GM18907 (cell line): ENCODE measurements around the gene TYRO3.
A peak's percentile ranks its signal among the peaks of the same experiment; 100 is the strongest.

Source experiments
- ATAC-seq: cut with Tn5 transposase; IDR thresholded peaks from one replicate; pipeline ENCODE4 v1.9.1; 2021; ENCODE audit warnings: mild to moderate bottlenecking, moderate library complexity; ENCODE audit not compliant: unreplicated experiment

The TYRO3 gene

GRCh38 chr15:41599061-41599460, 40.0 kb downstream of the TYRO3 start:
- no peak for ATAC-seq

GRCh38 chr15:41603411-41603935, 44.5 kb downstream of the TYRO3 start:
- no peak for ATAC-seq

GRCh38 chr15:41603941-41604911, 45.2 kb downstream of the TYRO3 start:
- no peak for ATAC-seq

- ATAC-seq, result no peak
Observed at GRCh38 chr15:41605566-41605965, 46.6 kb downstream of the TYRO3 start.

- ATAC-seq, result no peak
Observed at GRCh38 chr15:41606997-41607396, 48.0 kb downstream of the TYRO3 start.

GRCh38 chr15:41609123-41609522, 50.1 kb downstream of the TYRO3 start:
- no peak for ATAC-seq

GRCh38 chr15:41610048-41610447, 51.0 kb downstream of the TYRO3 start:
- no peak for ATAC-seq

- no peak for ATAC-seq
Observed at GRCh38 chr15:41620536-41621199, 61.7 kb downstream of the TYRO3 start.

- peak; percentile 76 for ATAC-seq
Observed at GRCh38 chr15:41621200-41622193, 62.5 kb downstream of the TYRO3 start.

GRCh38 chr15:41622901-41623300, 63.9 kb downstream of the TYRO3 start:
- no peak for ATAC-seq

- no peak for ATAC-seq
Observed at GRCh38 chr15:41627203-41627602, 68.2 kb downstream of the TYRO3 start.

GRCh38 chr15:41629463-41629862, 70.5 kb downstream of the TYRO3 start:
- ATAC-seq, result no peak

- ATAC-seq, result no peak
Observed at GRCh38 chr15:41629883-41630282, 70.9 kb downstream of the TYRO3 start.

GRCh38 chr15:41630616-41631217, 71.7 kb downstream of the TYRO3 start:
- ATAC-seq, result no peak

- no peak for ATAC-seq
Observed at GRCh38 chr15:41631880-41632470, 73.0 kb downstream of the TYRO3 start.
